Spleen (tissue), 7 donors: ENCODE measurements around the gene ASPG.

Experiments
- CTCF ChIP-seq, 11 experiments: fragments of 200-600 bp in 7 of 11; fragments of 450-650 bp in 4 of 11; sonication (generic) in 4 of 11; IDR thresholded peaks in 8 of 11; conservative IDR thresholded peaks in 3 of 11; 1 replicate in 7 of 11; 2 replicates in 4 of 11; pipeline versions ENCODE4 v1.4.0 to v1.8.0; 2016 to 2021; ENCODE audit warnings: antibody characterized with exemption in 11 of 11, inconsistent platforms in 4 of 11, mild to moderate bottlenecking in 1 of 11
- POLR2AphosphoS5 ChIP-seq, 3 donors: sonication (generic); formaldehyde crosslinking; IDR thresholded peaks; one replicate each; pipeline ENCODE4 v1.5.1; 2017; ENCODE audit warnings: antibody characterized with exemption in 3 of 3
- donor health status: DM: no; HTN: no; CAD: no; lungs with moderate emphysema.
- donor health status: DM: no; HTN: no; CAD: no.
- donor health status: DM: no; HTN: no; CAD: no.

- TF ChIP-seq CTCF (IDR thresholded peaks at IDR 0.05 in 8 of 11, conservative IDR thresholded peaks at IDR 0.05 in 3 of 11) (no peak), POLR2AphosphoS5 (IDR thresholded peaks at IDR 0.05) (no peak)
Measured at GRCh38 chr14:104066279-104066678, 19.2 kb upstream of the ASPG start.
